Mesendoderm (in vitro differentiated cells): Measurements from ENCODE around the gene DIP2B.
"Not testable (repeated sequence)": the region's sequence is repeated elsewhere in the genome, so short reads cannot be mapped to it uniquely, and the experiment has no call there.

Experiments
- DNase-seq: peaks from one replicate; pipeline ENCODE4 v3.0.0; 2013
- H2AK5ac ChIP-seq: 2 replicates; pipeline ENCODE4 v1.6.1; 2013; ENCODE audit warnings: low read length, inconsistent platforms
- H2BK120ac ChIP-seq: 2 replicates; pipeline ENCODE4 v1.6.1; 2013; ENCODE audit warnings: low read depth, mild to moderate bottlenecking, low read length, moderate library complexity, mixed read lengths
- H2BK15ac ChIP-seq: replicated peaks from 2 replicates; pipeline ENCODE4 v1.6.1; 2013; ENCODE audit warnings: low read depth, mild to moderate bottlenecking, moderate library complexity
- H2BK5ac ChIP-seq: 2 replicates; pipeline ENCODE4 v1.6.1; 2013; ENCODE audit warnings: low read length, inconsistent platforms
- H3K18ac ChIP-seq: 2 replicates; pipeline ENCODE4 v1.6.1; 2013; ENCODE audit warnings: mild to moderate bottlenecking, low read length, mixed read lengths
- H3K23ac ChIP-seq: one replicate; pipeline ENCODE4 v1.6.1; 2013; ENCODE audit warnings: low read length
- H3K27ac ChIP-seq: 2 replicates; pipeline ENCODE4 v1.5.1; 2013; ENCODE audit warnings: low read depth, mild to moderate bottlenecking, inconsistent platforms, low read length, moderate library complexity
- H3K27me3 ChIP-seq: 2 replicates; pipeline ENCODE4 v1.6.1; 2013; ENCODE audit warnings: low read length, control low read depth, mild to moderate bottlenecking, inconsistent platforms; ENCODE audit not compliant: insufficient read depth, poor library complexity
- H3K36me3 ChIP-seq: 2 replicates; pipeline ENCODE4 v1.6.1; 2013; ENCODE audit warnings: low read length, inconsistent platforms; ENCODE audit not compliant: control insufficient read depth, insufficient read depth
- H3K4ac ChIP-seq: one replicate; pipeline ENCODE4 v1.6.1; 2013; ENCODE audit warnings: low read depth, mild to moderate bottlenecking, low read length, moderate library complexity
- H3K4me1 ChIP-seq: 2 replicates; pipeline ENCODE4 v1.6.1; 2013; ENCODE audit warnings: low read depth, low read length, inconsistent platforms; ENCODE audit not compliant: control insufficient read depth
- H3K4me2 ChIP-seq: 2 replicates; pipeline ENCODE4 v1.6.1; 2013; ENCODE audit warnings: low read length
- H3K4me3 ChIP-seq: 2 replicates; pipeline ENCODE4 v1.5.1; 2013; ENCODE audit warnings: mild to moderate bottlenecking, low read length
- H3K56ac ChIP-seq: one replicate; pipeline ENCODE4 v1.6.1; 2013; ENCODE audit warnings: low read length
- H3K79me1 ChIP-seq: 2 replicates; pipeline ENCODE4 v1.6.1; 2013; ENCODE audit warnings: low read length, inconsistent platforms
- H3K79me2 ChIP-seq: 2 replicates; pipeline ENCODE4 v1.6.1; 2013; ENCODE audit warnings: mild to moderate bottlenecking, low read length; ENCODE audit not compliant: control insufficient read depth, insufficient read depth
- H3K9ac ChIP-seq: 2 replicates; pipeline ENCODE4 v1.6.1; 2013; ENCODE audit warnings: low read length, inconsistent platforms
- H4K5ac ChIP-seq: one replicate; pipeline ENCODE4 v1.6.1; 2013; ENCODE audit warnings: low read length
- H4K8ac ChIP-seq: one replicate; pipeline ENCODE4 v1.6.1; 2013; ENCODE audit warnings: low read depth, mild to moderate bottlenecking, control low read depth, low read length, moderate library complexity
- WGBS: extraction: QIAGEN DNeasy Blood & Tissue Kit; methylation state at CpG from one replicate; pipeline ENCODE4 v1.1.7; 2013; ENCODE audit warnings: low lambda C conversion rate, missing lambda C conversion rate; ENCODE audit not compliant: insufficient coverage; ENCODE audit errors: extremely low coverage; 5-methylcytosine and 5-hydroxymethylcytosine counted together

The DIP2B gene

GRCh38 chr12:50521781-50522180 is 17.0 kb downstream of the DIP2B start:
- not testable (repeated sequence) for H3K4ac ChIP-seq, H4K5ac ChIP-seq, H3K4me1 ChIP-seq, H3K18ac ChIP-seq, H3K23ac ChIP-seq, H3K4me3 ChIP-seq, H2BK5ac ChIP-seq, H3K4me2 ChIP-seq, H2BK120ac ChIP-seq, H3K27ac ChIP-seq, H2BK15ac ChIP-seq, DNase-seq, H3K36me3 ChIP-seq, H3K56ac ChIP-seq, H3K27me3 ChIP-seq, H3K9ac ChIP-seq, H2AK5ac ChIP-seq, H4K8ac ChIP-seq
- no CpG with 5 or more reads among the region's 4 CpGs for WGBS
- Histone ChIP-seq H3K79me2 (peaks cover 25% of the 10 kb centered on the region), H3K79me1 (peaks cover 12% of the 10 kb centered on the region)

GRCh38 chr12:50523772-50524171 is 19.0 kb downstream of the DIP2B start:
- no CpG with 5 or more reads among the region's 1 CpG for WGBS
- Histone ChIP-seq H2BK120ac (no peak overlapping the region), H4K8ac (no peak overlapping the region), H3K36me3 (no peaks in the 10 kb centered on the region), H2BK5ac (no peak overlapping the region), H3K18ac (no peak overlapping the region), H3K79me1 (peaks cover 10% of the 10 kb centered on the region), H3K4me1 (no peaks in the 10 kb centered on the region), H3K9ac (no peak overlapping the region), H2BK15ac (no peak overlapping the region), H3K27ac (no peak overlapping the region), H3K27me3 (no peaks in the 10 kb centered on the region), H3K79me2 (peaks cover 12% of the 10 kb centered on the region), H3K4me3 (no peak overlapping the region), H3K56ac (no peak overlapping the region), H3K4me2 (no peak overlapping the region), H3K4ac (no peak overlapping the region), H3K23ac (no peak overlapping the region), H2AK5ac (no peak overlapping the region), H4K5ac (no peak overlapping the region)
- no peak for DNase-seq

DNA sequence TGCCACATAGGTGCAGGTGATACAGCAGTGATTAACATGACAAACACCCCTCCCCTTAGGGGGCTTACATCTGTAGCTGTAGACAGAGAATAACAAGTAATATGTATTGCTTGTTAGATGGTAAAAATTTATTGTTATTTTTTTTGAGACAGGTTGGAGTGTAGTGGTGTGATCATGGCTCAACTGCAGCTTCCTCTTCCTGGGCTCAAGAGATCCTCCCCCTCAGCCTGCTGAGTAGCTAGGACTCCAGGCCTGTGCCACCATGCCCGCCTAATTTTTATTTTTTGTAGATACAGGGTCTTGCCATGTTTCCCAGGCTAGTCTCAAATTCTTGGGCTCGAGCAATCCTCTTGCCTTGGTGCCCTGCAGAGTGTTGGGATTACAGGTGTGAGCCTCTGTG is 19.8 kb downstream of the DIP2B start:
- Histone ChIP-seq H3K23ac (no peak overlapping the region), H3K27ac (no peak overlapping the region), H3K18ac (no peak overlapping the region), H3K4me2 (no peak overlapping the region), H3K27me3 (no peaks in the 10 kb centered on the region), H3K36me3 (no peaks in the 10 kb centered on the region), H3K56ac (no peak overlapping the region), H2BK15ac (no peak overlapping the region), H4K8ac (peak overlapping the region; percentile 76), H2BK120ac (no peak overlapping the region), H3K4me1 (peaks cover 1% of the 10 kb centered on the region), H3K4me3 (no peak overlapping the region), H3K79me2 (peaks cover 9% of the 10 kb centered on the region), H4K5ac (no peak overlapping the region), H3K9ac (no peak overlapping the region), H2AK5ac (no peak overlapping the region), H3K79me1 (peaks cover 13% of the 10 kb centered on the region), H3K4ac (no peak overlapping the region), H2BK5ac (no peak overlapping the region)
- DNase-seq = no peak
- no CpG with 5 or more reads among the region's 2 CpGs for WGBS

DNA sequence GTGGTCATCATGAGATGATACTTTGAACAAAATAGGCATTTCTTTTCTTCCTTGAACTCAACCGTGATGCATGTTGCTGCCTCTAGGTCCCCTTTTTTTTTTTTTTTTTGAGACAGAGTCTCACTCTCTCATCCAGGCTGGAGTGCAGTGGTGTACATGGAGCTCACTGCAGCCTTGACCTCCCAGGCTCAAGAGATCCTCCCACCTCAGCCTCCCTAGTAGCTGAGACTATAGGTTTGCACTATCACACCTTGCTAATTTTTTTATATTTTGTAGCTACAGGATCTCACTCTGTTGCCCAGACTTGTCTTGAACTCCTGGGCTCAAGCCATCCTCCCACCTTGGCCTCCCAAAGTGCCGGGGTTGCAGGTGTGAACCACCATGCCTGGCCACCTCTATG is 20.6 kb downstream of the DIP2B start:
- Histone ChIP-seq H3K9ac (no peak overlapping the region), H3K4me1 (peaks cover 1% of the 10 kb centered on the region), H4K5ac (no peak overlapping the region), H3K79me2 (peaks cover 9% of the 10 kb centered on the region), H3K23ac (no peak overlapping the region), H2AK5ac (no peak overlapping the region), H3K36me3 (no peaks in the 10 kb centered on the region), H3K4me3 (no peak overlapping the region), H3K56ac (no peak overlapping the region), H3K4me2 (no peak overlapping the region), H2BK120ac (no peak overlapping the region), H3K4ac (no peak overlapping the region), H4K8ac (no peak overlapping the region), H3K18ac (no peak overlapping the region), H3K27ac (no peak overlapping the region), H3K79me1 (peaks cover 13% of the 10 kb centered on the region), H2BK15ac (no peak overlapping the region), H3K27me3 (no peaks in the 10 kb centered on the region), H2BK5ac (no peak overlapping the region)
- DNase-seq = no peak
- WGBS = no CpG with 5 or more reads among the region's 2 CpGs

GRCh38 chr12:50527359-50527726 is 22.6 kb downstream of the DIP2B start:
- no peak overlapping the region for H3K4me3 ChIP-seq
- H3K79me2 ChIP-seq = peaks cover 9% of the 10 kb centered on the region
- no peak for DNase-seq
- no peak overlapping the region for H4K5ac ChIP-seq
- no peak overlapping the region for H3K9ac ChIP-seq
- H3K56ac ChIP-seq = no peak overlapping the region
- no peak overlapping the region for H3K27ac ChIP-seq
- H3K23ac ChIP-seq = no peak overlapping the region
- peaks cover 11% of the 10 kb centered on the region for H3K79me1 ChIP-seq
- H4K8ac ChIP-seq = no peak overlapping the region
- no peak overlapping the region for H2BK120ac ChIP-seq
- H3K4ac ChIP-seq = no peak overlapping the region
- no peak overlapping the region for H2AK5ac ChIP-seq
- no peak overlapping the region for H2BK15ac ChIP-seq
- no CpG with 5 or more reads among the region's 5 CpGs for WGBS
- no peak overlapping the region for H3K18ac ChIP-seq
- H3K4me1 ChIP-seq = peaks cover 5% of the 10 kb centered on the region
- no peak overlapping the region for H3K4me2 ChIP-seq
- H2BK5ac ChIP-seq = no peak overlapping the region
- no peaks in the 10 kb centered on the region for H3K27me3 ChIP-seq
- H3K36me3 ChIP-seq = no peaks in the 10 kb centered on the region

GRCh38 chr12:50528800-50529199 is 24.0 kb downstream of the DIP2B start:
- Histone ChIP-seq H2AK5ac (no peak overlapping the region), H3K18ac (no peak overlapping the region), H3K27me3 (no peaks in the 10 kb centered on the region), H3K4me3 (no peak overlapping the region), H3K27ac (no peak overlapping the region), H4K8ac (no peak overlapping the region), H2BK120ac (no peak overlapping the region), H3K56ac (no peak overlapping the region), H3K36me3 (no peaks in the 10 kb centered on the region), H3K9ac (no peak overlapping the region), H3K79me2 (peaks cover 8% of the 10 kb centered on the region), H4K5ac (no peak overlapping the region), H3K79me1 (peaks cover 11% of the 10 kb centered on the region), H3K4ac (no peak overlapping the region), H3K23ac (no peak overlapping the region), H2BK5ac (no peak overlapping the region), H3K4me2 (no peak overlapping the region), H3K4me1 (peaks cover 10% of the 10 kb centered on the region), H2BK15ac (no peak overlapping the region)
- DNase-seq = no peak
- no CpG with 5 or more reads among the region's 1 CpG for WGBS
